HCT116 (cell line): Measurements from ENCODE around the gene LAGE3. TPM values are rescaled to one million over a fixed set of nuclear protein-coding genes. Genes with fewer than 3 reads are reported as not detected.

ENCODE experiments used
- ATAC-seq: fragments of 200-7000 bp; cut with Tn5 transposase; 2 replicates; pipeline ENCODE4 v1.9.1; 2020; ENCODE audit warnings: mild to moderate bottlenecking, moderate library complexity
- BruUV-seq: library from RNA; stranded (reverse); fragments of 400-500 nt; replicated peaks from 2 replicates; lab custom pipeline; 2021; lab: Mats Ljungman, UMichigan
- CTCF ChIA-PET: fragments of 300-600 bp; sonication (Branson Sonifier 250); formaldehyde crosslinking; loops from one replicate; lab custom pipeline; 2021; ENCODE audit warnings: antibody characterized with exemption; lab: Charles Lee
- POLR2A ChIA-PET: fragments of 300-600, 350-600 bp; sonication (Branson Sonifier 250); formaldehyde crosslinking; loops from one replicate; lab custom pipeline; 2021; ENCODE audit warnings: antibody characterized with exemption; lab: Charles Lee
- RAD21 ChIA-PET, 2 experiments: fragments of 300-600 bp; sonication (Branson Sonifier 250); formaldehyde crosslinking; loops; one replicate each; lab custom pipeline; 2023; ENCODE audit warnings: low total read pairs in 2 of 2; ENCODE audit not compliant: uncharacterized antibody in 2 of 2, unreplicated experiment in 2 of 2, low non-redundant PET in 1 of 2; lab: Charles Lee
- DNase-seq: peaks from one replicate; pipeline ENCODE4 v3.0.0-alpha.2; 2010; ENCODE audit warnings: low read depth, low spot score
- H2AFZ ChIP-seq: fragments of 200-600 bp; shearing (Covaris generic), sonication (generic); 2 replicates; pipeline ENCODE4 v1.6.1; 2017; ENCODE audit warnings: low read depth, mixed run types, mixed read lengths, antibody characterized with exemption, low read length; ENCODE audit not compliant: poor library complexity, severe bottlenecking
- H3K27ac ChIP-seq: 2 replicates; pipeline ENCODE4 v1.5.1; 2012; ENCODE audit warnings: low read depth, low read length
- H3K27me3 ChIP-seq: fragments of 200-600 bp; sonication (generic); 2 replicates; pipeline ENCODE4 v1.6.1; 2016; ENCODE audit warnings: mixed run types, low read length, mixed read lengths; ENCODE audit not compliant: insufficient read depth
- H3K36me3 ChIP-seq, 2 experiments: fragments of 200-500 bp in 1 of 2; fragments of 200-600 bp in 1 of 2; sonication (Bioruptor generic) in 1 of 2; sonication (generic) in 1 of 2; 2 replicates each; pipeline versions ENCODE4 v1.5.1 to v1.6.1; 2014 to 2016; ENCODE audit warnings: low read length in 2 of 2, inconsistent platforms in 1 of 2, mixed read lengths in 1 of 2, mixed run types in 1 of 2; ENCODE audit not compliant: insufficient read depth in 2 of 2, control insufficient read depth in 1 of 2
- H3K4me1 ChIP-seq, 2 experiments: fragments of 200-600 bp in 1 of 2; sonication (generic) in 1 of 2; 2 replicates each; pipeline versions ENCODE4 v1.5.1 to v1.6.1; 2012 to 2017; ENCODE audit warnings: low read length in 2 of 2, inconsistent platforms in 1 of 2, mild to moderate bottlenecking in 1 of 2, mixed read lengths in 1 of 2, mixed run types in 1 of 2, moderate library complexity in 1 of 2; ENCODE audit not compliant: insufficient read depth in 2 of 2, control insufficient read depth in 1 of 2
- H3K4me2 ChIP-seq: fragments of 200-600 bp; sonication (generic); 2 replicates; pipeline ENCODE4 v1.6.1; 2017; ENCODE audit warnings: mixed run types, low read length, mixed read lengths
- H3K4me3 ChIP-seq, 2 experiments: fragments of 200-600 bp in 1 of 2; sonication (generic) in 1 of 2; replicated peaks in 1 of 2; 2 replicates each; pipeline ENCODE4 v1.5.1; 2011 to 2016; ENCODE audit warnings: low read length in 2 of 2, control low read depth in 1 of 2, low read depth in 1 of 2, mild to moderate bottlenecking in 1 of 2, mixed read lengths in 1 of 2, mixed run types in 1 of 2
- H3K79me2 ChIP-seq: fragments of 200-600 bp; sonication (generic); 2 replicates; pipeline ENCODE4 v1.6.1; 2017; ENCODE audit warnings: mild to moderate bottlenecking, mixed run types, low read length, moderate library complexity, mixed read lengths; ENCODE audit not compliant: insufficient read depth
- H3K9ac ChIP-seq: fragments of 200-600 bp; sonication (generic); 2 replicates; pipeline ENCODE4 v1.6.1; 2016; ENCODE audit warnings: low read length, mixed read lengths
- H3K9me2 ChIP-seq: fragments of 200-600 bp; sonication (generic), shearing (Covaris generic); 2 replicates; pipeline ENCODE4 v1.6.1; 2017; ENCODE audit warnings: mixed run types, mild to moderate bottlenecking, moderate library complexity; ENCODE audit not compliant: insufficient read depth
- H3K9me3 ChIP-seq, 2 experiments: fragments of 200-500 bp in 1 of 2; fragments of 200-600 bp in 1 of 2; sonication (Bioruptor generic) in 1 of 2; sonication (generic) in 1 of 2; 2 replicates each; pipeline ENCODE4 v1.6.1; 2014 to 2017; ENCODE audit warnings: low read length in 2 of 2, mixed read lengths in 2 of 2, inconsistent platforms in 1 of 2, low read depth in 1 of 2, mild to moderate bottlenecking in 1 of 2, mixed run types in 1 of 2, moderate library complexity in 1 of 2; ENCODE audit not compliant: control insufficient read depth in 1 of 2, insufficient read depth in 1 of 2
- H4K20me1 ChIP-seq: fragments of 200-600 bp; sonication (generic), shearing (Covaris generic); 2 replicates; pipeline ENCODE4 v1.6.1; 2017; ENCODE audit warnings: mixed run types, mild to moderate bottlenecking, moderate library complexity; ENCODE audit not compliant: insufficient read depth
- ATF3 ChIP-seq: IDR thresholded peaks from 2 replicates; pipeline ENCODE4 v1.6.1; 2012
- CBX3 ChIP-seq: IDR thresholded peaks from 2 replicates; pipeline ENCODE4 v1.6.1; 2012; ENCODE audit warnings: low read depth
- ELF1 ChIP-seq: IDR thresholded peaks from 2 replicates; pipeline ENCODE4 v1.6.1; 2012; ENCODE audit warnings: low read depth, borderline replicate concordance
- POLR2A ChIP-seq: IDR thresholded peaks from 2 replicates; pipeline ENCODE4 v1.7.0; 2011; ENCODE audit warnings: borderline replicate concordance; ENCODE audit not compliant: insufficient read depth, insufficient read length; ENCODE audit errors: extremely low read depth
- POLR2AphosphoS5 ChIP-seq: IDR thresholded peaks from 2 replicates; pipeline ENCODE4 v1.6.1; 2011; ENCODE audit warnings: mild to moderate bottlenecking, low read depth, low read length, moderate library complexity
- RAD21 ChIP-seq: IDR thresholded peaks from 2 replicates; pipeline ENCODE4 v1.6.1; 2012; ENCODE audit warnings: low read depth, mild to moderate bottlenecking
- SIN3A ChIP-seq: IDR thresholded peaks from 2 replicates; pipeline ENCODE4 v1.6.1; 2012; ENCODE audit warnings: low read depth
- SP1 ChIP-seq: IDR thresholded peaks from 2 replicates; pipeline ENCODE4 v1.6.1; 2012; ENCODE audit warnings: low read depth
- TCF7L2 ChIP-seq: IDR thresholded peaks from 2 replicates; pipeline ENCODE4 v1.7.0; 2011; ENCODE audit warnings: borderline replicate concordance, inconsistent platforms; ENCODE audit not compliant: insufficient read depth, insufficient read length; ENCODE audit errors: extremely low read depth
- ZFX ChIP-seq: fragments of 450-650 bp; IDR thresholded peaks from 2 replicates; pipeline ENCODE4 v1.6.1; 2017
- intact Hi-C: fragments of 100-400 bp; cut with micrococcal nuclease; formaldehyde crosslinking; loops from 2 replicates; pipeline ENCODE4 v1.10.0; 2022
- total RNA-seq: library from RNA; stranded (reverse); gene quantifications from one replicate; pipeline ENCODE4 v1.2.1, GENCODE V29; 2021; ENCODE audit not compliant: unreplicated experiment

The LAGE3 gene
- total RNA-seq, 1 experiment from 2014 or later = 42.8 TPM

- DNase-seq (no peak), ATAC-seq (no peak)
- H3K9me3 ChIP-seq = no peaks in the 10 kb centered on the region
- H2AFZ ChIP-seq = no peak overlapping the region
- POLR2A ChIA-PET = no interaction called here
- BruUV-seq = no TSS peak
- H3K4me1 ChIP-seq = peaks cover 10 to 32% of the 10 kb centered on the region in 2 experiments
- H3K36me3 ChIP-seq = peaks cover 0 to 10% of the 10 kb centered on the region in 2 experiments; a peak in 1 of 4 replicates
- intact Hi-C loops = no loop called here
- no peak overlapping the region for H3K4me3 ChIP-seq
- H3K4me2 ChIP-seq = no peak overlapping the region
- H3K9ac ChIP-seq = no peak overlapping the region
- H3K9me2 ChIP-seq = no peaks in the 10 kb centered on the region
- H3K27me3 ChIP-seq = no peaks in the 10 kb centered on the region
- peaks cover 15% of the 10 kb centered on the region for H3K79me2 ChIP-seq
- no peak for TF ChIP-seq SP1
- TF ChIP-seq TCF7L2 = no peak
- no peak for TF ChIP-seq ATF3
- TF ChIP-seq ELF1 = no peak
- TF ChIP-seq ZFX = no peak
- H4K20me1 ChIP-seq = no peaks in the 10 kb centered on the region
- RAD21 ChIA-PET = no interaction called here
- H3K27ac ChIP-seq = no peak overlapping the region
- CTCF ChIA-PET = no interaction called here
Measured at GRCh38 chrX:154483325-154483724, 4.2 kb upstream of the LAGE3 start.

- BruUV-seq = no TSS peak
- ATAC-seq = no peak
- Histone ChIP-seq H3K9me3 (no peaks in the 10 kb centered on the region), H3K4me2 (no peak overlapping the region), H3K27ac (no peak overlapping the region), H3K4me1 (peaks cover 10 to 32% of the 10 kb centered on the region in 2 experiments), H3K27me3 (no peaks in the 10 kb centered on the region), H3K79me2 (peaks cover 15% of the 10 kb centered on the region), H3K9ac (no peak overlapping the region), H3K36me3 (peaks cover 0 to 10% of the 10 kb centered on the region in 2 experiments; a peak in 1 of 4 replicates), H4K20me1 (no peaks in the 10 kb centered on the region), H3K4me3 (no peak overlapping the region), H3K9me2 (no peaks in the 10 kb centered on the region), H2AFZ (no peak overlapping the region)
- no peak for TF ChIP-seq CBX3
- TF ChIP-seq RAD21 = no peak
- no peak for TF ChIP-seq POLR2A
- no peak for TF ChIP-seq SIN3A
- TF ChIP-seq TCF7L2 = no peak
- TF ChIP-seq POLR2AphosphoS5 = no peak
- CTCF ChIA-PET = no interaction called here
- POLR2A ChIA-PET = interaction anchor here (0.9 kb wide), 1 partner anchor 10 kb away, joined by 3 read pairs; no protein-coding TSS in a partner anchor
- no peak for DNase-seq
- intact Hi-C loops = no loop called here
- RAD21 ChIA-PET = no interaction called here
Measured at GRCh38 chrX:154482786-154483185, 3.7 kb upstream of the LAGE3 start.
